IMR-90 (cell line): ENCODE results near the gene IL17C. TPM values are rescaled to one million over a fixed set of nuclear protein-coding genes. Genes with fewer than 3 reads are reported as not detected.

Experiments used
- ATAC-seq: fragments of 200-7000 bp; cut with Tn5 transposase; 2 replicates; pipeline ENCODE4 v1.9.1; 2020; ENCODE audit warnings: low read depth, mild to moderate bottlenecking, moderate library complexity
- BruUV-seq: library from RNA; stranded (reverse); fragments of 400-500 nt; replicated peaks from 2 replicates; lab custom pipeline; 2021; lab: Mats Ljungman, UMichigan
- CTCF ChIA-PET: fragments of 300-600 bp; formaldehyde crosslinking; extraction: SDS; loops from one replicate; lab custom pipeline; 2021; ENCODE audit warnings: antibody characterized with exemption; lab: Yijun Ruan, JAX
- POLR2A ChIA-PET: fragments of 300-600 bp; sonication (Branson Sonifier 250); formaldehyde crosslinking; loops from one replicate; lab custom pipeline; 2022; ENCODE audit warnings: antibody characterized with exemption; ENCODE audit not compliant: unreplicated experiment; lab: Charles Lee
- DNase-seq: peaks from one replicate; pipeline ENCODE4 v3.0.0; 2013
- H2AFZ ChIP-seq: replicated peaks from 2 replicates; pipeline ENCODE3; 2013; ENCODE audit warnings: low read length, mild to moderate bottlenecking; ENCODE audit not compliant: poor library complexity
- H2AK5ac ChIP-seq: 2 replicates; pipeline ENCODE4 v1.6.1; 2013; ENCODE audit warnings: low read depth, low read length, inconsistent platforms
- H2AK9ac ChIP-seq: replicated peaks from 2 replicates; pipeline ENCODE3; 2013; ENCODE audit warnings: mild to moderate bottlenecking, low read depth, low read length, moderate library complexity; ENCODE audit not compliant: poor library complexity
- H2BK120ac ChIP-seq: 2 replicates; pipeline ENCODE4 v1.6.1; 2013; ENCODE audit warnings: low read depth, low read length, inconsistent platforms
- H2BK15ac ChIP-seq: 3 replicates; pipeline ENCODE4 v1.6.1; 2013; ENCODE audit warnings: low read depth, low read length, inconsistent platforms
- H2BK20ac ChIP-seq: 2 replicates; pipeline ENCODE4 v1.6.1; 2013; ENCODE audit warnings: low read depth, mild to moderate bottlenecking, inconsistent platforms, low read length, moderate library complexity
- H2BK5ac ChIP-seq: 2 replicates; pipeline ENCODE4 v1.6.1; 2013; ENCODE audit warnings: mild to moderate bottlenecking, low read depth, low read length, inconsistent platforms; ENCODE audit not compliant: poor library complexity, severe bottlenecking
- H3K14ac ChIP-seq: replicated peaks from 2 replicates; pipeline ENCODE4 v1.6.1; 2013; ENCODE audit warnings: low read depth, low read length, inconsistent platforms
- H3K18ac ChIP-seq: 2 replicates; pipeline ENCODE4 v1.6.1; 2013; ENCODE audit warnings: low read depth, low read length, control low read depth
- H3K23ac ChIP-seq: 2 replicates; pipeline ENCODE4 v1.6.1; 2013; ENCODE audit warnings: low read depth, low read length, inconsistent platforms
- H3K27ac ChIP-seq: 2 replicates; pipeline ENCODE4 v1.5.1; 2013; ENCODE audit warnings: mild to moderate bottlenecking, control low read depth, low read length; ENCODE audit not compliant: insufficient read depth
- H3K27me3 ChIP-seq: 2 replicates; pipeline ENCODE4 v1.6.1; 2013; ENCODE audit warnings: low read length; ENCODE audit not compliant: control insufficient read depth, insufficient read depth
- H3K36me3 ChIP-seq: 2 replicates; pipeline ENCODE4 v1.6.1; 2013; ENCODE audit warnings: low read length, mixed read lengths; ENCODE audit not compliant: control insufficient read depth, insufficient read depth
- H3K4ac ChIP-seq: 2 replicates; pipeline ENCODE4 v1.6.1; 2013; ENCODE audit warnings: low read depth, low read length, inconsistent platforms
- H3K4me1 ChIP-seq: 2 replicates; pipeline ENCODE4 v1.6.1; 2013; ENCODE audit warnings: low read length, mixed read lengths; ENCODE audit not compliant: control insufficient read depth, insufficient read depth
- H3K4me2 ChIP-seq: 2 replicates; pipeline ENCODE4 v1.6.1; 2013; ENCODE audit warnings: low read depth, mild to moderate bottlenecking, control low read depth, low read length, moderate library complexity
- H3K4me3 ChIP-seq: 2 replicates; pipeline ENCODE4 v1.5.1; 2013; ENCODE audit warnings: low read depth, mild to moderate bottlenecking, control low read depth, low read length, moderate library complexity; ENCODE audit not compliant: insufficient read depth
- H3K56ac ChIP-seq: 2 replicates; pipeline ENCODE4 v1.6.1; 2013; ENCODE audit warnings: low read length, inconsistent platforms; ENCODE audit not compliant: insufficient read depth; ENCODE audit errors: extremely low read depth
- H3K79me1 ChIP-seq, 2 experiments: 2 replicates each; pipeline ENCODE4 v1.6.1; 2013; ENCODE audit warnings: low read length in 2 of 2, inconsistent platforms in 1 of 2, low read depth in 1 of 2
- H3K9ac ChIP-seq: 2 replicates; pipeline ENCODE4 v1.6.1; 2013; ENCODE audit warnings: low read depth, low read length, control low read depth
- H3K9me1 ChIP-seq: 2 replicates; pipeline ENCODE4 v1.6.1; 2013; ENCODE audit warnings: low read length, inconsistent platforms; ENCODE audit not compliant: insufficient read depth
- H3K9me3 ChIP-seq: 2 replicates; pipeline ENCODE4 v1.6.1; 2013; ENCODE audit warnings: low read length; ENCODE audit not compliant: control insufficient read depth, insufficient read depth
- H4K20me1 ChIP-seq: 2 replicates; pipeline ENCODE4 v1.6.1; 2013; ENCODE audit warnings: low read length, inconsistent platforms; ENCODE audit not compliant: insufficient read depth
- H4K5ac ChIP-seq: 2 replicates; pipeline ENCODE4 v1.6.1; 2013; ENCODE audit warnings: mild to moderate bottlenecking, low read depth, low read length, control low read depth
- H4K8ac ChIP-seq, 2 experiments: 2 replicates each; pipeline ENCODE4 v1.6.1; 2013; ENCODE audit warnings: low read depth in 2 of 2, low read length in 2 of 2, control low read depth in 1 of 2, inconsistent platforms in 1 of 2
- H4K91ac ChIP-seq: 2 replicates; pipeline ENCODE4 v1.6.1; 2013; ENCODE audit warnings: low read depth, low read length, inconsistent platforms; ENCODE audit not compliant: insufficient read depth
- CEBPB ChIP-seq: IDR thresholded peaks from 2 replicates; pipeline ENCODE4 v1.6.1; 2012; ENCODE audit warnings: low read depth, low read length, improper control_type of control experiment
- WGBS, 2 experiments: methylation state at CpG; one replicate each; pipeline versions ENCODE4 v1.1.5 to v1.1.7; 2013; ENCODE audit warnings: missing lambda C conversion rate in 2 of 2; ENCODE audit not compliant: insufficient read length in 1 of 2; ENCODE audit errors: extremely low coverage in 2 of 2; 5-methylcytosine and 5-hydroxymethylcytosine counted together
- dilution Hi-C: fragments of 300-500 bp; cut with HindIII; formaldehyde crosslinking; loops from one replicate; pipeline ENCODE4 v1.14.3; 2018; ENCODE audit warnings: low sequenced_read_pairs; ENCODE audit not compliant: unreplicated experiment
- in situ Hi-C: fragments of 300-500 bp; cut with MboI; formaldehyde crosslinking; loops from 3 replicates; pipeline ENCODE4 v1.14.3; 2019; ENCODE audit warnings: low sequenced_read_pairs, inconsistent platforms, mixed read lengths
- intact Hi-C: fragments of 100-400 bp; cut with micrococcal nuclease; formaldehyde crosslinking; loops from 2 replicates; pipeline ENCODE4 v1.10.0; 2022
- polyA plus RNA-seq, 3 experiments: library from polyadenylated mRNA; depleted of rRNA; stranded (reverse); fragments of >200 nt; gene quantifications; 2 replicates each; pipeline ENCODE4 v1.2.3, GENCODE V29; 2012; ENCODE audit warnings: low replicate concordance in 1 of 3
- total RNA-seq: library from RNA; depleted of rRNA; stranded (reverse); fragments of >200 nt; gene quantifications from 2 replicates; pipeline ENCODE4 v1.2.3, GENCODE V29; 2012
- TF ChIP-seq, protein P1 (sequence below): fragments of 150-350 bp; IDR thresholded peaks from 2 replicates; pipeline ENCODE4 v1.6.1; 2017; ENCODE audit warnings: mild to moderate bottlenecking, antibody characterized with exemption, low read length, low read depth

The IL17C gene
- total and polyA plus RNA-seq, 2 of the 4 experiments (the other 2 are of a cell fraction), result 0.09 TPM; not detected in 1

DNA sequence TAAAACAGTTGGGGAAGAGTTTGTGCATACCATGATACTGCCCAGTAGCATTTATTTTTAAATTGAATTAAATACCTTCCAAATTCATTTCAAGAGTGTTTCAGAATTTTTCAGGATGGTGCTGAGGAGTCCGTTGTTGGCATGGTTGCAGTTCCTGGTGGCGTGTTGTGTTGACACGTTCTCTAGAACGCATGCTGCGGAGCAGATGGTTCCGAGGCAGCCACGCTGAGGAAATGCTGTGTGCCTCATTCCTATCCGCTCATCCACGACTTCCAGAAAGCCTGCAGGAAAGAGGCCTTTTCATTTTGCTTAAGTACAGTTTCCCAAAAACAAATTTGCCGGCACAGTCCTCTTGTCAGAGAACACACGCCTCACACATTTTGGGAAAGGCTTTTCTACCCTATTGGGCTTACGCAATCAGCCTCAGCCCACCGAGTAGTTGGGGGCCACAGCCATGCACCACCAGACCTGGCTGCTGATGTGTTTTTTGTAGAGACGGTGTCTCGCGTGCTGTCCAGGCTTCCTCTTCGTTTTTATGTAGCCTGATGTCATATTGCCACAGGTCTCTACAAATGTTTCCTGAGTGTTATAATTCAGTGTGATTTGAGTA, 32.1 kb upstream of the IL17C start:
- Histone ChIP-seq H4K91ac (no peak overlapping the region), H3K9me1 (0 out of 2 replicates have a peak, but pooled peaks cover 8% of the 10 kb centered on the region), H3K9ac (no peak overlapping the region), H3K27ac (no peak overlapping the region), H2AK9ac (no peak overlapping the region), H3K4me2 (no peak overlapping the region), H3K18ac (no peak overlapping the region), H3K36me3 (peaks cover 51% of the 10 kb centered on the region), H3K23ac (no peak overlapping the region), H2BK120ac (no peak overlapping the region), H3K4me3 (no peak overlapping the region), H3K4me1 (no peaks in the 10 kb centered on the region), H2BK15ac (no peak overlapping the region), H3K56ac (no peak overlapping the region), H4K8ac (no peak overlapping the region), H2BK5ac (no peak overlapping the region), H3K4ac (no peak overlapping the region), H3K14ac (no peak overlapping the region), H3K79me1 (peaks cover 6 to 47% of the 10 kb centered on the region in 2 experiments; a peak in 3 of 4 replicates), H2AFZ (no peak overlapping the region), H3K9me3 (no peaks in the 10 kb centered on the region), H2BK20ac (no peak overlapping the region), H2AK5ac (no peak overlapping the region), H4K5ac (no peak overlapping the region), H4K20me1 (peaks cover 30% of the 10 kb centered on the region), H3K27me3 (no peaks in the 10 kb centered on the region)
- POLR2A ChIA-PET, result no interaction called here
- TF ChIP-seq, protein P1, sequence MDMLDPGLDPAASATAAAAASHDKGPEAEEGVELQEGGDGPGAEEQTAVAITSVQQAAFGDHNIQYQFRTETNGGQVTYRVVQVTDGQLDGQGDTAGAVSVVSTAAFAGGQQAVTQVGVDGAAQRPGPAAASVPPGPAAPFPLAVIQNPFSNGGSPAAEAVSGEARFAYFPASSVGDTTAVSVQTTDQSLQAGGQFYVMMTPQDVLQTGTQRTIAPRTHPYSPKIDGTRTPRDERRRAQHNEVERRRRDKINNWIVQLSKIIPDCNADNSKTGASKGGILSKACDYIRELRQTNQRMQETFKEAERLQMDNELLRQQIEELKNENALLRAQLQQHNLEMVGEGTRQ, result no peak
- peak; percentile 60 for TF ChIP-seq CEBPB
- in situ Hi-C loops, result no loop called here
- WGBS, 2 experiments, result 98% methylated on average over 9 of the region's 17 CpGs; no CpG with 5 or more reads in 1 of the 2 experiments
- BruUV-seq, result no TSS peak
- no peak for DNase-seq
- no peak for ATAC-seq
- CTCF ChIA-PET, result no interaction called here
- dilution Hi-C loops, result no loop called here
- intact Hi-C loops, result no loop called here
